ENCODE results near the gene TMCC2.

Gene TMCC2

GRCh38 chr1:205270764-205271163 is 43.0 kb downstream of the TMCC2 start:
- peak overlapping the region in 1 of 2 experiments; percentile 38 for H2BK12ac ChIP-seq (ENCODE audit: low read length in 2 of 2)
- H4K8ac ChIP-seq (ENCODE audit: low read length) = no peak overlapping the region
- no peak overlapping the region for H3K27ac ChIP-seq (ENCODE audit: low read length, poor library complexity, severe bottlenecking)
- H2BK120ac ChIP-seq (ENCODE audit: low read depth, low read length) = no peak overlapping the region
- peaks cover 29% of the 10 kb centered on the region for H3K4me1 ChIP-seq (ENCODE audit: control insufficient read depth, insufficient read depth, low read depth, low read length)
- no peaks in the 10 kb centered on the region for H3K79me1 ChIP-seq (replicated peaks; ENCODE audit: low read length, poor library complexity, severe bottlenecking)
- H3K14ac ChIP-seq (ENCODE audit: low read length in 2 of 2) = no peak overlapping the region
- no peak overlapping the region for H2AK5ac ChIP-seq (ENCODE audit: low read length, severe bottlenecking)
- H3K27me3 ChIP-seq (ENCODE audit: control insufficient read depth in 1 of 2, insufficient read depth in 1 of 2, low read length in 2 of 2) = no peaks in the 10 kb centered on the region
- no peak overlapping the region for H3K23ac ChIP-seq (ENCODE audit: low read length in 2 of 2)
- H3K4me3 ChIP-seq (ENCODE audit: insufficient read depth in 1 of 2, low read depth in 1 of 2, low read length in 2 of 2) = no peak overlapping the region
- H3K9me3 ChIP-seq (ENCODE audit: control insufficient read depth, low read length) = no peaks in the 10 kb centered on the region
- H2BK5ac ChIP-seq (ENCODE audit: low read depth, low read length, poor library complexity, severe bottlenecking) = no peak overlapping the region
- H2BK15ac ChIP-seq (ENCODE audit: low read depth, poor library complexity, severe bottlenecking) = no peak overlapping the region
- peak; percentile 58 for DNase-seq
- H2AFZ ChIP-seq (ENCODE audit: low read depth, low read length) = no peak overlapping the region
- H3K9ac ChIP-seq (ENCODE audit: low read length) = no peak overlapping the region
- no peak overlapping the region for H4K91ac ChIP-seq (ENCODE audit: low read length)
- H3K36me3 ChIP-seq (ENCODE audit: control insufficient read depth in 1 of 2, insufficient read depth in 2 of 2, low read depth in 1 of 2, low read length in 2 of 2) = peaks cover 5 to 23% of the 10 kb centered on the region in 2 experiments
- no peak overlapping the region for H3K4me2 ChIP-seq (ENCODE audit: low read length, poor library complexity, severe bottlenecking)
- no peak overlapping the region for H3K4ac ChIP-seq (ENCODE audit: low read depth in 1 of 2, low read length in 2 of 2)
- WGBS = 60% methylated on average over 8 of the region's 8 CpGs
- no peak overlapping the region for H3K18ac ChIP-seq (ENCODE audit: low read depth in 1 of 2, low read length in 2 of 2)

GRCh38 chr1:205271277-205271676 is 43.5 kb downstream of the TMCC2 start:
- no peak overlapping the region for H3K27ac ChIP-seq (ENCODE audit: low read length, poor library complexity, severe bottlenecking)
- H3K4me1 ChIP-seq (ENCODE audit: control insufficient read depth, insufficient read depth, low read depth, low read length) = peaks cover 33% of the 10 kb centered on the region
- no peak overlapping the region for H4K91ac ChIP-seq (ENCODE audit: low read length)
- no peak overlapping the region for H2BK5ac ChIP-seq (ENCODE audit: low read depth, low read length, poor library complexity, severe bottlenecking)
- no peak overlapping the region for H2BK15ac ChIP-seq (ENCODE audit: low read depth, poor library complexity, severe bottlenecking)
- no peak overlapping the region for H3K4me3 ChIP-seq (ENCODE audit: insufficient read depth in 1 of 2, low read depth in 1 of 2, low read length in 2 of 2)
- H2AFZ ChIP-seq (ENCODE audit: low read depth, low read length) = no peak overlapping the region
- no peak overlapping the region for H3K9ac ChIP-seq (ENCODE audit: low read length)
- no peak overlapping the region for H4K8ac ChIP-seq (ENCODE audit: low read length)
- peak overlapping the region in 1 of 2 experiments; percentile 21 for H3K18ac ChIP-seq (ENCODE audit: low read depth in 1 of 2, low read length in 2 of 2)
- H2AK5ac ChIP-seq (ENCODE audit: low read length, severe bottlenecking) = no peak overlapping the region
- H3K23ac ChIP-seq (ENCODE audit: low read length in 2 of 2) = no peak overlapping the region
- WGBS = 92% methylated on average over 8 of the region's 8 CpGs
- peak; percentile 48 for DNase-seq
- H3K36me3 ChIP-seq (ENCODE audit: control insufficient read depth in 1 of 2, insufficient read depth in 2 of 2, low read depth in 1 of 2, low read length in 2 of 2) = peaks cover 5 to 23% of the 10 kb centered on the region in 2 experiments
- H3K79me1 ChIP-seq (replicated peaks; ENCODE audit: low read length, poor library complexity, severe bottlenecking) = no peaks in the 10 kb centered on the region
- no peaks in the 10 kb centered on the region for H3K27me3 ChIP-seq (ENCODE audit: control insufficient read depth in 1 of 2, insufficient read depth in 1 of 2, low read length in 2 of 2)
- peak overlapping the region in 1 of 2 experiments; percentile 29 for H3K14ac ChIP-seq (ENCODE audit: low read length in 2 of 2)
- H2BK120ac ChIP-seq (ENCODE audit: low read depth, low read length) = no peak overlapping the region
- H3K4ac ChIP-seq (ENCODE audit: low read depth in 1 of 2, low read length in 2 of 2) = no peak overlapping the region
- no peak overlapping the region for H2BK12ac ChIP-seq (ENCODE audit: low read length in 2 of 2)
- H3K9me3 ChIP-seq (ENCODE audit: control insufficient read depth, low read length) = no peaks in the 10 kb centered on the region
- no peak overlapping the region for H3K4me2 ChIP-seq (ENCODE audit: low read length, poor library complexity, severe bottlenecking)

- H2AK5ac ChIP-seq (ENCODE audit: low read length, severe bottlenecking) = no peak overlapping the region
Measured at GRCh38 chr1:205271745-205272144, 44.0 kb downstream of the TMCC2 start.

GRCh38 chr1:205272536-205272935 is 44.8 kb downstream of the TMCC2 start:
- DNase-seq = no peak
- H3K36me3 ChIP-seq (ENCODE audit: control insufficient read depth in 1 of 2, insufficient read depth in 2 of 2, low read depth in 1 of 2, low read length in 2 of 2) = peaks cover 5 to 23% of the 10 kb centered on the region in 2 experiments
- no peak overlapping the region for H2AK5ac ChIP-seq (ENCODE audit: low read length, severe bottlenecking)
- no peak overlapping the region for H2BK120ac ChIP-seq (ENCODE audit: low read depth, low read length)
- WGBS = 78% methylated on average over 1 of the region's 3 CpGs
- no peak overlapping the region for H4K8ac ChIP-seq (ENCODE audit: low read length)
- no peak overlapping the region for H3K27ac ChIP-seq (ENCODE audit: low read length, poor library complexity, severe bottlenecking)
- H3K79me1 ChIP-seq (replicated peaks; ENCODE audit: low read length, poor library complexity, severe bottlenecking) = no peaks in the 10 kb centered on the region
- H3K4ac ChIP-seq (ENCODE audit: low read depth in 1 of 2, low read length in 2 of 2) = no peak overlapping the region
- H3K23ac ChIP-seq (ENCODE audit: low read length in 2 of 2) = no peak overlapping the region
- peaks cover 37% of the 10 kb centered on the region for H3K4me1 ChIP-seq (ENCODE audit: control insufficient read depth, insufficient read depth, low read depth, low read length)
- H3K4me3 ChIP-seq (ENCODE audit: insufficient read depth in 1 of 2, low read depth in 1 of 2, low read length in 2 of 2) = no peak overlapping the region
- no peak overlapping the region for H3K4me2 ChIP-seq (ENCODE audit: low read length, poor library complexity, severe bottlenecking)
- H4K91ac ChIP-seq (ENCODE audit: low read length) = no peak overlapping the region
- no peaks in the 10 kb centered on the region for H3K9me3 ChIP-seq (ENCODE audit: control insufficient read depth, low read length)
- H2BK15ac ChIP-seq (ENCODE audit: low read depth, poor library complexity, severe bottlenecking) = no peak overlapping the region
- H2BK5ac ChIP-seq (ENCODE audit: low read depth, low read length, poor library complexity, severe bottlenecking) = no peak overlapping the region
- H3K27me3 ChIP-seq (ENCODE audit: control insufficient read depth in 1 of 2, insufficient read depth in 1 of 2, low read length in 2 of 2) = no peaks in the 10 kb centered on the region
- no peak overlapping the region for H3K14ac ChIP-seq (ENCODE audit: low read length in 2 of 2)
- no peak overlapping the region for H2AFZ ChIP-seq (ENCODE audit: low read depth, low read length)
- no peak overlapping the region for H2BK12ac ChIP-seq (ENCODE audit: low read length in 2 of 2)
- H3K9ac ChIP-seq (ENCODE audit: low read length) = no peak overlapping the region
- H3K18ac ChIP-seq (ENCODE audit: low read depth in 1 of 2, low read length in 2 of 2) = no peak overlapping the region

More at GRCh38 chr1:205271745-205272144, 44.0 kb downstream of the TMCC2 start:
- H2BK120ac ChIP-seq (ENCODE audit: low read depth, low read length) = no peak overlapping the region
- H2BK12ac ChIP-seq (ENCODE audit: low read length in 2 of 2) = no peak overlapping the region
- no peak overlapping the region for H4K8ac ChIP-seq (ENCODE audit: low read length)
- no peak overlapping the region for H3K4me3 ChIP-seq (ENCODE audit: insufficient read depth in 1 of 2, low read depth in 1 of 2, low read length in 2 of 2)
- H2AFZ ChIP-seq (ENCODE audit: low read depth, low read length) = no peak overlapping the region
- H3K23ac ChIP-seq (ENCODE audit: low read length in 2 of 2) = no peak overlapping the region
- H4K91ac ChIP-seq (ENCODE audit: low read length) = no peak overlapping the region
- no peaks in the 10 kb centered on the region for H3K9me3 ChIP-seq (ENCODE audit: control insufficient read depth, low read length)
- H3K4ac ChIP-seq (ENCODE audit: low read depth in 1 of 2, low read length in 2 of 2) = no peak overlapping the region
- no peak overlapping the region for H3K18ac ChIP-seq (ENCODE audit: low read depth in 1 of 2, low read length in 2 of 2)
- H2BK5ac ChIP-seq (ENCODE audit: low read depth, low read length, poor library complexity, severe bottlenecking) = no peak overlapping the region
- WGBS = 97% methylated on average over 18 of the region's 18 CpGs
- DNase-seq = no peak
- H3K27me3 ChIP-seq (ENCODE audit: control insufficient read depth in 1 of 2, insufficient read depth in 1 of 2, low read length in 2 of 2) = no peaks in the 10 kb centered on the region
- H3K4me2 ChIP-seq (ENCODE audit: low read length, poor library complexity, severe bottlenecking) = no peak overlapping the region
- no peak overlapping the region for H3K27ac ChIP-seq (ENCODE audit: low read length, poor library complexity, severe bottlenecking)
- no peak overlapping the region for H3K9ac ChIP-seq (ENCODE audit: low read length)
- peaks cover 37% of the 10 kb centered on the region for H3K4me1 ChIP-seq (ENCODE audit: control insufficient read depth, insufficient read depth, low read depth, low read length)
- no peaks in the 10 kb centered on the region for H3K79me1 ChIP-seq (replicated peaks; ENCODE audit: low read length, poor library complexity, severe bottlenecking)
- H3K36me3 ChIP-seq (ENCODE audit: control insufficient read depth in 1 of 2, insufficient read depth in 2 of 2, low read depth in 1 of 2, low read length in 2 of 2) = peaks cover 5 to 23% of the 10 kb centered on the region in 2 experiments
- no peak overlapping the region for H2BK15ac ChIP-seq (ENCODE audit: low read depth, poor library complexity, severe bottlenecking)
- no peak overlapping the region for H3K14ac ChIP-seq (ENCODE audit: low read length in 2 of 2)
